A549 treated with CORT108297 at 1 μM for 4 hours (cell line): ENCODE results near the gene PRAMEF12. TPM values are rescaled to one million over a fixed set of nuclear protein-coding genes. Genes with fewer than 3 reads are reported as not detected.

Experiments used
- total RNA-seq: library from RNA; stranded (reverse); fragments of 200-300 nt; extraction: Qiagen RNA extraction; gene quantifications from 5 replicates; pipeline ENCODE4 v1.2.3, GENCODE V29; 2022

Gene PRAMEF12
- total RNA-seq = 0.07 TPM in 1 of 5 replicates, not detected in the others

GRCh38 chr1:12773438-12773837 is at the start of gene PRAMEF12:
Gene PRAMEF12 (plus strand): TSS chr1:12773738. CDS start chr1:12774868, 1,130 bp downstream.

GRCh38 chr1:12745992-12746323 is 27.6 kb upstream of the PRAMEF12 start, which contains the start of gene CFAP107:
Gene CFAP107 (plus strand): TSS chr1:12746200. CDS start chr1:12746431, 231 bp downstream.

DNA sequence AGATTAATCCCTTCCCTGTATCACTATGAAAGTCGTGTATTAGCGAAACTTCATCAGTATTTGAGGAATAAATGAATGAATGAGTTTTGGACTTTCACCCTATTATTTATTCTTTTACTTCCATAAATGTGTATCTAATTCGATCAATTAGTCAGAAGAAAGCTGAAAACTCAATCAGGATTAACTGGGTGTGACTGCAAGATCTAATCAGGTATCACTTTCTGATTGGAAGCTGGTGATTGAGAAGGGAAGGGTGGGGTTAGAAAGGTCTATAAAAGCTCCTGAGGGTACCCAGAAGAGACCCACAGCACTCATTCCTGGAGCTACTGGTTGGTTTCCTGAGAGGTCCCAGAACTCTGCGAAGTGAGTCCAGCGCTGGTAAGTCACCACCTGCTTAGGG is 17.6 kb downstream of the PRAMEF12 start, which contains the start of gene PRAMEF1:
PRAMEF1 (plus strand) TSS at position 301 of the 400 bp plus-strand sequence. CDS start 1,831 bp downstream, outside the sequence.

Other genes with a start within 250 kb of the PRAMEF12 start
- gene DHRS3, start 155.5 kb upstream of the PRAMEF12 start, total RNA-seq = 44.8 to 64.1 TPM (median 61.0 TPM) in 5 replicates
- gene AADACL4, start 129.7 kb upstream of the PRAMEF12 start, total RNA-seq = not detected in 5 replicates
- gene AADACL3, start 57.6 kb upstream of the PRAMEF12 start, total RNA-seq = not detected in 5 replicates
- gene CFAP107, start 27.5 kb upstream of the PRAMEF12 start, total RNA-seq = not detected in 5 replicates
- gene PRAMEF1, start 17.7 kb downstream of the PRAMEF12 start, total RNA-seq = not detected in 5 replicates
- gene PRAMEF11, start 57.7 kb downstream of the PRAMEF12 start, total RNA-seq = not detected in 5 replicates
- not detected in 5 replicates for gene HNRNPCL1, start 75.0 kb downstream of the PRAMEF12 start, total RNA-seq
- not detected in 5 replicates for gene PRAMEF2, start 83.3 kb downstream of the PRAMEF12 start, total RNA-seq
- not detected in 5 replicates for gene PRAMEF4, start 112.5 kb downstream of the PRAMEF12 start, total RNA-seq
- not detected in 5 replicates for gene PRAMEF10, start 124.5 kb downstream of the PRAMEF12 start, total RNA-seq
- gene PRAMEF7, start 142.9 kb downstream of the PRAMEF12 start, total RNA-seq = not detected in 5 replicates
- gene PRAMEF6, start 173.8 kb downstream of the PRAMEF12 start, total RNA-seq = not detected in 5 replicates